A549 treated with AZD9567 at 1 μM for 4 hours (cell line): ENCODE measurements around the gene SLC27A5. TPM values are rescaled to one million over a fixed set of nuclear protein-coding genes. Genes with fewer than 3 reads are reported as not detected.

Experiments used
- total RNA-seq: library from RNA; stranded (reverse); fragments of 200-300 nt; extraction: Qiagen RNA extraction; gene quantifications from 5 replicates; pipeline ENCODE4 v1.2.3, GENCODE V29; 2022; ENCODE audit not compliant: insufficient read depth

SLC27A5 gene
- total RNA-seq = 27.6 to 32.4 TPM (median 31.5 TPM) in 5 replicates

GRCh38 chr19:58511353-58512208, at the start of gene SLC27A5:
Gene SLC27A5 (minus strand): TSS chr19:58511992. CDS start chr19:58511955, 37 bp downstream.

GRCh38 chr19:58558066-58558622, 46.4 kb upstream of the SLC27A5 start, which contains the start of gene UBE2M:
Gene UBE2M (minus strand): TSS chr19:58558611. CDS start chr19:58558381, 230 bp downstream.

GRCh38 chr19:58554494-58555368, 42.9 kb upstream of the SLC27A5 start, which contains the start of gene CHMP2A:
Gene CHMP2A (minus strand): TSS chr19:58555105. CDS start chr19:58554212, 893 bp downstream.

GRCh38 chr19:58543826-58544590, 32.2 kb upstream of the SLC27A5 start, which contains the start of gene TRIM28:
Gene TRIM28 (plus strand): TSS chr19:58544064. CDS start chr19:58544758, 694 bp downstream.

GRCh38 chr19:58519355-58520256, 7.8 kb upstream of the SLC27A5 start, which contains the start of gene ZBTB45:
Gene ZBTB45 (minus strand): TSS chr19:58519810. CDS start chr19:58517673, 2,137 bp downstream.

GRCh38 chr19:58475714-58476497, 35.9 kb downstream of the SLC27A5 start, which contains the start of gene ZNF446:
Gene ZNF446 (plus strand): TSS chr19:58476352. CDS start chr19:58477219, 867 bp downstream.

GRCh38 chr19:58466760-58467589, 44.8 kb downstream of the SLC27A5 start, which contains the start of gene ZNF324:
Gene ZNF324 (plus strand): TSS chr19:58467080. CDS start chr19:58469186, 2,106 bp downstream.

GRCh38 chr19:58451358-58452101, 60.3 kb downstream of the SLC27A5 start, which contains the start of gene ZNF324B:
Gene ZNF324B (plus strand): TSS chr19:58451622. CDS start chr19:58453702, 2,080 bp downstream.

Other genes with a start within 250 kb of the SLC27A5 start
- gene ZNF8, start 233.0 kb downstream of the SLC27A5 start, total RNA-seq = 0.81 to 1.6 TPM (median 1.0 TPM) in 5 replicates
- 93.1 to 105 TPM (median 103 TPM) in 5 replicates for gene ERVK3-1, start 206.6 kb downstream of the SLC27A5 start, total RNA-seq
- 2.4 to 3.1 TPM (median 2.6 TPM) in 5 replicates for gene ZSCAN22, start 185.0 kb downstream of the SLC27A5 start, total RNA-seq
- gene A1BG, start 158.5 kb downstream of the SLC27A5 start, total RNA-seq = 10.8 to 14.5 TPM (median 13.4 TPM) in 5 replicates
- 1.2 to 1.5 TPM (median 1.4 TPM) in 4 of 5 replicates, not detected in the other for gene ZNF497, start 149.2 kb downstream of the SLC27A5 start, total RNA-seq
- gene ZNF837, start 131.0 kb downstream of the SLC27A5 start, total RNA-seq = 1.0 to 2.0 TPM (median 1.6 TPM) in 5 replicates
- 2,020 to 2,699 TPM (median 2,590 TPM) in 5 replicates for gene RPS5, start 124.7 kb downstream of the SLC27A5 start, total RNA-seq
- gene RNF225, start 116.3 kb downstream of the SLC27A5 start, total RNA-seq = 0.10 to 0.24 TPM in 2 of 5 replicates, not detected in the others
- gene ZNF584, start 103.3 kb downstream of the SLC27A5 start, total RNA-seq = 18.6 to 21.4 TPM (median 20.5 TPM) in 5 replicates
- gene ZNF132, start 71.8 kb downstream of the SLC27A5 start, total RNA-seq = 0.08 to 0.12 TPM (median 0.09 TPM) in 4 of 5 replicates, not detected in the other
- gene ZNF324B, start 60.4 kb downstream of the SLC27A5 start, total RNA-seq = 5.8 to 7.1 TPM (median 6.2 TPM) in 5 replicates
- gene ZNF324, start 44.9 kb downstream of the SLC27A5 start, total RNA-seq = 5.8 to 12.1 TPM (median 10.4 TPM) in 5 replicates
- 7.8 to 13.1 TPM (median 12.7 TPM) in 5 replicates for gene ZNF446, start 35.6 kb downstream of the SLC27A5 start, total RNA-seq
- gene ZBTB45, start 7.8 kb upstream of the SLC27A5 start, total RNA-seq = 12.8 to 19.5 TPM (median 19.0 TPM) in 5 replicates
- gene TRIM28, start 32.1 kb upstream of the SLC27A5 start, total RNA-seq = 709 to 983 TPM (median 807 TPM) in 5 replicates
- 170 to 217 TPM (median 191 TPM) in 5 replicates for gene CHMP2A, start 43.1 kb upstream of the SLC27A5 start, total RNA-seq
- gene UBE2M, start 46.6 kb upstream of the SLC27A5 start, total RNA-seq = 127 to 145 TPM (median 135 TPM) in 5 replicates
- 10.1 to 16.7 TPM (median 16.7 TPM) in 5 replicates for gene MZF1, start 61.3 kb upstream of the SLC27A5 start, total RNA-seq